Measurements from ENCODE around the gene STX7. TPM values are rescaled to one million over a fixed set of nuclear protein-coding genes. Genes with fewer than 3 reads are reported as not detected.

Gene STX7
- total and polyA plus RNA-seq, 9 donors: 21.3 to 57.2 (median 44.0) TPM

GRCh38 chr6:132484680-132485018, 28.3 kb downstream of the STX7 start:
- Histone ChIP-seq H3K27me3 (no peaks in the 10 kb centered on the region), H3K4me1 (ENCODE audit: insufficient read depth) (no peaks in the 10 kb centered on the region), H3K9me3 (no peaks in the 10 kb centered on the region), H3K4me3 (no peak overlapping the region), H3K36me3 (no peaks in the 10 kb centered on the region), H3K27ac (no peak overlapping the region)
- WGBS, 3 donors: 77 to 79% (median 77%) methylated on average over 4 of the region's 4 CpGs
- intact Hi-C loops (cut with DNase I): loop anchor here (5.0 to 10.0 kb wide), 3 partner anchors 190 to 210 kb away; no protein-coding TSS in a partner anchor
- TF ChIP-seq CTCF (IDR thresholded peaks at IDR 0.05) (no peak), EP300 (IDR thresholded peaks at IDR 0.05) (no peak), POLR2A (IDR thresholded peaks at IDR 0.05) (no peak)
- no peak for DNase-seq

GRCh38 chr6:132483779-132484679, 28.9 kb downstream of the STX7 start:
- H3K9me3 ChIP-seq: no peaks in the 10 kb centered on the region
- H3K4me3 ChIP-seq: no peak overlapping the region
- intact Hi-C loops (cut with DNase I): loop anchor here (5.0 to 10.0 kb wide), 3 partner anchors 189 to 209 kb away; no protein-coding TSS in a partner anchor
- H3K27ac ChIP-seq: no peak overlapping the region
- H3K36me3 ChIP-seq: no peaks in the 10 kb centered on the region
- TF ChIP-seq EP300 (IDR thresholded peaks at IDR 0.05) (no peak), POLR2A (IDR thresholded peaks at IDR 0.05) (no peak), CTCF (IDR thresholded peaks at IDR 0.05) (peak; percentile 47 to 81 (median 62))
- DNase-seq: peak in 3 of 5 donors; percentile 10 to 43 (median 26)
- 13 to 17% (median 15%) methylated on average over 9 of the region's 9 CpGs for WGBS, 3 donors
- no peaks in the 10 kb centered on the region for H3K27me3 ChIP-seq
- H3K4me1 ChIP-seq (ENCODE audit: insufficient read depth): no peaks in the 10 kb centered on the region

- intact Hi-C loops (cut with DNase I): loop anchor here (5.0 to 10.0 kb wide), 3 partner anchors 188 to 208 kb away; no protein-coding TSS in a partner anchor
- Histone ChIP-seq H3K4me1 (ENCODE audit: insufficient read depth) (no peaks in the 10 kb centered on the region), H3K4me3 (no peak overlapping the region), H3K36me3 (no peaks in the 10 kb centered on the region), H3K9me3 (no peaks in the 10 kb centered on the region), H3K27ac (no peak overlapping the region), H3K27me3 (no peaks in the 10 kb centered on the region)
- 28 to 54% (median 36%) methylated on average over 2 of the region's 2 CpGs for WGBS, 3 donors
- no peak for TF ChIP-seq CTCF (IDR thresholded peaks at IDR 0.05)
- no peak for TF ChIP-seq EP300 (IDR thresholded peaks at IDR 0.05)
- TF ChIP-seq POLR2A (IDR thresholded peaks at IDR 0.05): no peak
- no peak for DNase-seq
Observed at GRCh38 chr6:132482581-132482980, 30.3 kb downstream of the STX7 start.

- H3K27ac ChIP-seq: no peak overlapping the region
- H3K4me3 ChIP-seq: no peak overlapping the region
- intact Hi-C loops (cut with DNase I): loop anchor here (5.0 to 10.0 kb wide), 3 partner anchors 186 to 206 kb away; no protein-coding TSS in a partner anchor
- H3K9me3 ChIP-seq: no peaks in the 10 kb centered on the region
- H3K36me3 ChIP-seq: no peaks in the 10 kb centered on the region
- H3K4me1 ChIP-seq (ENCODE audit: insufficient read depth): no peaks in the 10 kb centered on the region
- DNase-seq: no peak
- H3K27me3 ChIP-seq: no peaks in the 10 kb centered on the region
- no peak for TF ChIP-seq CTCF (IDR thresholded peaks at IDR 0.05)
- no peak for TF ChIP-seq POLR2A (IDR thresholded peaks at IDR 0.05)
- TF ChIP-seq EP300 (IDR thresholded peaks at IDR 0.05): no peak
Observed at GRCh38 chr6:132481189-132481588, 31.7 kb downstream of the STX7 start.
